Keratinocyte (primary cell): ENCODE measurements around the gene SLC39A1. TPM values are rescaled to one million over a fixed set of nuclear protein-coding genes. Genes with fewer than 3 reads are reported as not detected.
"Not testable (repeated sequence)": the region's sequence is repeated elsewhere in the genome, so short reads cannot be mapped to it uniquely, and the experiment has no call there.

Experiments
- DNase-seq: peaks from one replicate; pipeline ENCODE4 v3.0.0-alpha.2; 2011; ENCODE audit warnings: low read depth, missing footprints, low spot score
- FAIRE-seq: peaks from 2 replicates; lab custom pipeline; 2011; peaks lifted over from hg19 to GRCh38; lab: Jason Lieb, UNC
- H2AFZ ChIP-seq: 2 replicates; pipeline ENCODE4 v1.6.0; 2012; ENCODE audit warnings: low read length, control low read depth, inconsistent platforms; ENCODE audit not compliant: control insufficient read depth
- H3K27ac ChIP-seq: 2 replicates; pipeline ENCODE4 v1.5.1; 2011; ENCODE audit warnings: low read length; ENCODE audit not compliant: control insufficient read depth, insufficient read depth
- H3K27me3 ChIP-seq: 3 replicates; pipeline ENCODE4 v1.6.0; 2011; ENCODE audit warnings: low read length; ENCODE audit not compliant: control insufficient read depth, insufficient read depth; ENCODE audit errors: extremely low read depth
- H3K36me3 ChIP-seq, 2 experiments: 2 replicates in 1 of 2; 3 replicates in 1 of 2; pipeline ENCODE4 v1.5.1; 2011; ENCODE audit warnings: low read length in 2 of 2, mild to moderate bottlenecking in 1 of 2; ENCODE audit not compliant: control insufficient read depth in 2 of 2, insufficient read depth in 2 of 2; ENCODE audit errors: extremely low read depth in 1 of 2
- H3K4me1 ChIP-seq: 3 replicates; pipeline ENCODE4 v1.5.1; 2011; ENCODE audit warnings: low read length; ENCODE audit not compliant: control insufficient read depth, insufficient read depth; ENCODE audit errors: extremely low read depth
- H3K4me2 ChIP-seq: 3 replicates; pipeline ENCODE4 v1.6.0; 2011; ENCODE audit warnings: low read depth, low read length; ENCODE audit not compliant: control insufficient read depth, insufficient read depth; ENCODE audit errors: extremely low read depth
- H3K4me3 ChIP-seq, 3 experiments: fragments of 200-600 bp in 1 of 3; sonication (generic) in 1 of 3; 2 replicates in 2 of 3; 3 replicates in 1 of 3; pipeline ENCODE4 v1.5.1; 2011 to 2016; ENCODE audit warnings: low read length in 3 of 3, mild to moderate bottlenecking in 3 of 3, control low read depth in 2 of 3, inconsistent platforms in 1 of 3, low read depth in 1 of 3, mixed read lengths in 1 of 3, mixed run types in 1 of 3, moderate library complexity in 1 of 3; ENCODE audit not compliant: control insufficient read depth in 2 of 3, insufficient read depth in 2 of 3; ENCODE audit errors: extremely low read depth in 1 of 3
- H3K79me2 ChIP-seq: 2 replicates; pipeline ENCODE4 v1.6.0; 2012; ENCODE audit warnings: low read length; ENCODE audit not compliant: control insufficient read depth, insufficient read depth
- H3K9ac ChIP-seq: 3 replicates; pipeline ENCODE4 v1.6.0; 2011; ENCODE audit warnings: low read length; ENCODE audit not compliant: control insufficient read depth, insufficient read depth; ENCODE audit errors: extremely low read depth
- H3K9me1 ChIP-seq: 3 replicates; pipeline ENCODE4 v1.6.0; 2011; ENCODE audit warnings: low read length; ENCODE audit not compliant: control insufficient read depth, insufficient read depth; ENCODE audit errors: extremely low read depth
- H3K9me3 ChIP-seq: 2 replicates; pipeline ENCODE4 v1.5.1; 2012; ENCODE audit warnings: low read depth, low read length; ENCODE audit not compliant: control insufficient read depth
- H4K20me1 ChIP-seq: 3 replicates; pipeline ENCODE4 v1.6.0; 2011; ENCODE audit warnings: low read length; ENCODE audit not compliant: control insufficient read depth, insufficient read depth; ENCODE audit errors: extremely low read depth
- CTCF ChIP-seq, 3 experiments: IDR thresholded peaks in 1 of 3; conservative IDR thresholded peaks in 1 of 3; optimal IDR thresholded peaks in 1 of 3; 2 replicates in 2 of 3; 3 replicates in 1 of 3; pipeline versions ENCODE3 to v1.5.1; 2011; ENCODE audit warnings: low read length in 3 of 3, mild to moderate bottlenecking in 3 of 3, moderate library complexity in 2 of 3, control low read depth in 1 of 3, inconsistent platforms in 1 of 3; ENCODE audit not compliant: insufficient read depth in 2 of 3; ENCODE audit errors: extremely low read depth in 1 of 3
- EZH2 ChIP-seq: IDR thresholded peaks from one replicate; pipeline ENCODE4 v1.6.1; 2012; ENCODE audit warnings: inconsistent platforms, mild to moderate bottlenecking, low read length, moderate library complexity
- dilution Hi-C: fragments of 300-500 bp; cut with MboI; formaldehyde crosslinking; loops from one replicate; pipeline ENCODE4 v1.7.0; 2020; ENCODE audit warnings: low sequenced_read_pairs; ENCODE audit not compliant: extremely low pct_ligation_motif_present
- polyA plus RNA-seq, 5 experiments: library from polyadenylated mRNA; depleted of rRNA in 3 of 5; stranded (reverse) in 3 of 5; stranded (forward) in 1 of 5; unstranded in 1 of 5; fragments of >200 nt; gene quantifications; 1 replicate in 1 of 5; 2 replicates in 3 of 5; 3 replicates in 1 of 5; pipeline versions ENCODE4 v1.2.1 to v1.2.3, GENCODE V29; 2011 to 2012; ENCODE audit warnings: missing spikeins in 2 of 5, low read depth in 1 of 5, low replicate concordance in 1 of 5

Gene SLC39A1
- polyA plus RNA-seq, 1 donor (not counting 4 experiments of a cell fraction or from before 2014, with no cell fraction given), result 68.4 TPM

GRCh38 chr1:154012129-154012528 lies 48.8 kb upstream of the SLC39A1 start:
- dilution Hi-C loops, result no loop called here
- Histone ChIP-seq H3K4me2 (no peak overlapping the region), H3K9ac (no peak overlapping the region), H3K4me1 (no peaks in the 10 kb centered on the region), H3K36me3 (no peaks in the 10 kb centered on the region), H3K9me3 (no peaks in the 10 kb centered on the region), H3K79me2 (no peaks in the 10 kb centered on the region), H3K27me3 (no peaks in the 10 kb centered on the region), H4K20me1 (no peaks in the 10 kb centered on the region), H2AFZ (no peak overlapping the region), H3K9me1 (no peaks in the 10 kb centered on the region), H3K27ac (no peak overlapping the region), H3K4me3 (no peak overlapping the region)
- no peak for TF ChIP-seq CTCF (optimal IDR thresholded peaks at IDR 0.05 in 1 of 3, IDR thresholded peaks at IDR 0.05 in 1 of 3, conservative IDR thresholded peaks at IDR 0.05 in 1 of 3; ENCODE audit: extremely low read depth in 1 of 3, insufficient read depth in 2 of 3, low read length in 3 of 3)
- TF ChIP-seq EZH2, result no peak
- no peak for DNase-seq
- no peak for FAIRE-seq

- no peak for TF ChIP-seq EZH2
- Histone ChIP-seq H3K4me1 (peaks cover 2% of the 10 kb centered on the region), H3K36me3 (no peaks in the 10 kb centered on the region), H3K4me3 (no peak overlapping the region), H3K9me3 (no peaks in the 10 kb centered on the region), H3K4me2 (no peak overlapping the region), H4K20me1 (no peaks in the 10 kb centered on the region), H3K9me1 (no peaks in the 10 kb centered on the region), H2AFZ (no peak overlapping the region), H3K9ac (no peak overlapping the region), H3K27ac (no peak overlapping the region), H3K27me3 (no peaks in the 10 kb centered on the region), H3K79me2 (no peaks in the 10 kb centered on the region)
- FAIRE-seq (no peak), DNase-seq (no peak)
- dilution Hi-C loops, result no loop called here
Observed at GRCh38 chr1:154006136-154006535, 42.8 kb upstream of the SLC39A1 start.

DNA sequence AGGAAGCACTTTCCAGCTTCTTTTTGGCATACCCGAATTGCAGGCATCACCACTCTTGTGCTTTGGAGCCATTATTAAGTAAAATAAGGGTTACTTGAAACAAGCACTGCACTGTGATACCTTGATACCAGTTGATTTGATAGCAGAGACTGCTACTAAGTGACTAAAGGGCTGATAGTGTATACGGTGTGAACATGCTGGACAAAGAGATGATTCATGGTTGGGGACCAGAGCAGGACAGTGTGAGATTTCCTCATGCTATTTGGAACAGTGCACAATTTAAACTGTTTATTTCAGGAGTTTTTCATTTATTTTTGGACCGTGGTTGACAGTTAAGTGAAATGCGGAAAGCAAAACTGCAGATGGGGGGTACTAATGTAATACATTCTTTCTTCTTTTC lies 37.1 kb upstream of the SLC39A1 start:
- H3K27me3 ChIP-seq, result no peaks in the 10 kb centered on the region
- no peaks in the 10 kb centered on the region for H4K20me1 ChIP-seq
- H3K9me1 ChIP-seq, result no peaks in the 10 kb centered on the region
- no peak overlapping the region for H2AFZ ChIP-seq
- no peak overlapping the region for H3K9ac ChIP-seq
- H3K4me3 ChIP-seq, result no peak overlapping the region
- H3K4me2 ChIP-seq, result no peak overlapping the region
- no peaks in the 10 kb centered on the region for H3K79me2 ChIP-seq
- no peak for DNase-seq
- peaks cover 2% of the 10 kb centered on the region for H3K4me1 ChIP-seq
- H3K36me3 ChIP-seq, result no peaks in the 10 kb centered on the region
- FAIRE-seq, result no peak
- TF ChIP-seq EZH2 (no peak), CTCF (optimal IDR thresholded peaks at IDR 0.05 in 1 of 3, IDR thresholded peaks at IDR 0.05 in 1 of 3, conservative IDR thresholded peaks at IDR 0.05 in 1 of 3; ENCODE audit: extremely low read depth in 1 of 3, insufficient read depth in 2 of 3, low read length in 3 of 3) (no peak)
- no peak overlapping the region for H3K27ac ChIP-seq
- H3K9me3 ChIP-seq, result no peaks in the 10 kb centered on the region
- dilution Hi-C loops, result no loop called here

- H3K4me2 ChIP-seq, H3K9me1 ChIP-seq, H3K4me3 ChIP-seq, H4K20me1 ChIP-seq, H2AFZ ChIP-seq, H3K79me2 ChIP-seq, FAIRE-seq, H3K27me3 ChIP-seq, dilution Hi-C loops, H3K27ac ChIP-seq, H3K9me3 ChIP-seq, DNase-seq, H3K9ac ChIP-seq: not testable (repeated sequence)
- Histone ChIP-seq H3K36me3 (peaks cover 8 to 12% of the 10 kb centered on the region in 2 experiments), H3K4me1 (peaks cover 10% of the 10 kb centered on the region)
Observed at GRCh38 chr1:153996882-153997281, 33.5 kb upstream of the SLC39A1 start.
